ENCODE data around the gene SHC4. TPM values are rescaled to one million over a fixed set of nuclear protein-coding genes. Genes with fewer than 3 reads are reported as not detected.

The SHC4 gene
- total RNA-seq, 1 donor: 0.72 TPM

- TF ChIP-seq CTCF (IDR thresholded peaks at IDR 0.05; ENCODE audit: extremely low read depth, low read depth, low read length): no peak
Observed at GRCh38 chr15:48814286-48814685, 149.4 kb downstream of the SHC4 start.

GRCh38 chr15:48811325-48811958, 152.3 kb downstream of the SHC4 start:
- Histone ChIP-seq H3K9me3 (ENCODE audit: low read depth, low read length) (no peaks in the 10 kb centered on the region), H3K27me3 (ENCODE audit: insufficient read depth, low read length) (no peaks in the 10 kb centered on the region), H4K20me1 (ENCODE audit: insufficient read depth, low read length) (no peaks in the 10 kb centered on the region), H3K36me3 (ENCODE audit: insufficient read depth, low read length) (no peaks in the 10 kb centered on the region), H3K4me2 (ENCODE audit: insufficient read depth, low read length) (peak overlapping the region; percentile 90), H2AFZ (ENCODE audit: low read length) (peak overlapping the region; percentile 94), H3K4me1 (ENCODE audit: insufficient read depth, low read length) (peaks cover 25% of the 10 kb centered on the region), H3K27ac (ENCODE audit: low read depth, low read length) (peak overlapping the region; percentile 20), H3K4me3 (ENCODE audit: insufficient read depth, low read length) (peak overlapping the region; percentile 76), H3K79me2 (ENCODE audit: insufficient read depth, low read length) (peaks cover 30% of the 10 kb centered on the region)
- peak; percentile 59 for DNase-seq (ENCODE audit: insufficient read length, low spot score, missing footprints)
- peak; percentile 17 for TF ChIP-seq CTCF (IDR thresholded peaks at IDR 0.05; ENCODE audit: extremely low read depth, low read depth, low read length)

More at GRCh38 chr15:48814286-48814685, 149.4 kb downstream of the SHC4 start:
- DNase-seq (ENCODE audit: insufficient read length, low spot score, missing footprints): no peak
- Histone ChIP-seq H3K27ac (ENCODE audit: low read depth, low read length) (no peak overlapping the region), H3K4me3 (ENCODE audit: insufficient read depth, low read length) (no peak overlapping the region), H3K79me2 (ENCODE audit: insufficient read depth, low read length) (peaks cover 15% of the 10 kb centered on the region), H3K36me3 (ENCODE audit: insufficient read depth, low read length) (no peaks in the 10 kb centered on the region), H3K9me3 (ENCODE audit: low read depth, low read length) (no peaks in the 10 kb centered on the region), H3K27me3 (ENCODE audit: insufficient read depth, low read length) (no peaks in the 10 kb centered on the region), H3K4me1 (ENCODE audit: insufficient read depth, low read length) (peaks cover 18% of the 10 kb centered on the region), H3K4me2 (ENCODE audit: insufficient read depth, low read length) (peak overlapping the region; percentile 18), H4K20me1 (ENCODE audit: insufficient read depth, low read length) (no peaks in the 10 kb centered on the region), H2AFZ (ENCODE audit: low read length) (peak overlapping the region; percentile 1)

GRCh38 chr15:48810414-48811324, 153.1 kb downstream of the SHC4 start, which contains the start of gene CEP152:
Gene CEP152 (minus strand): TSS chr15:48811069. CDS start chr15:48805649, 5,420 bp downstream.
- Histone ChIP-seq H3K4me3 (ENCODE audit: insufficient read depth, low read length) (peak within 1 kb of the TSS; percentile 76), H3K9me3 (ENCODE audit: low read depth, low read length) (no peaks in the 10 kb centered on the region), H3K79me2 (ENCODE audit: insufficient read depth, low read length) (peaks cover 32% of the 10 kb centered on the region), H3K4me2 (ENCODE audit: insufficient read depth, low read length) (peak within 1 kb of the TSS; percentile 90), H3K27me3 (ENCODE audit: insufficient read depth, low read length) (no peaks in the 10 kb centered on the region), H3K4me1 (ENCODE audit: insufficient read depth, low read length) (peaks cover 32% of the 10 kb centered on the region), H3K36me3 (ENCODE audit: insufficient read depth, low read length) (no peaks in the 10 kb centered on the region), H2AFZ (ENCODE audit: low read length) (peak within 1 kb of the TSS; percentile 94), H4K20me1 (ENCODE audit: insufficient read depth, low read length) (no peaks in the 10 kb centered on the region), H3K27ac (ENCODE audit: low read depth, low read length) (peak within 1 kb of the TSS; percentile 63)
- no peak for TF ChIP-seq CTCF (IDR thresholded peaks at IDR 0.05; ENCODE audit: extremely low read depth, low read depth, low read length)
- DNase-seq (ENCODE audit: insufficient read length, low spot score, missing footprints): peak; percentile 92

- peak; percentile 72 for DNase-seq (ENCODE audit: insufficient read length, low spot score, missing footprints)
- no peak for TF ChIP-seq CTCF (IDR thresholded peaks at IDR 0.05; ENCODE audit: extremely low read depth, low read depth, low read length)
- H3K36me3 ChIP-seq (ENCODE audit: insufficient read depth, low read length): no peaks in the 10 kb centered on the region
- peak overlapping the region; percentile 59 for H3K27ac ChIP-seq (ENCODE audit: low read depth, low read length)
- peak overlapping the region; percentile 73 for H3K4me2 ChIP-seq (ENCODE audit: insufficient read depth, low read length)
- peaks cover 32% of the 10 kb centered on the region for H3K4me1 ChIP-seq (ENCODE audit: insufficient read depth, low read length)
- peak overlapping the region; percentile 82 for H2AFZ ChIP-seq (ENCODE audit: low read length)
- no peaks in the 10 kb centered on the region for H3K27me3 ChIP-seq (ENCODE audit: insufficient read depth, low read length)
- H3K79me2 ChIP-seq (ENCODE audit: insufficient read depth, low read length): peaks cover 58% of the 10 kb centered on the region
- no peaks in the 10 kb centered on the region for H4K20me1 ChIP-seq (ENCODE audit: insufficient read depth, low read length)
- H3K9me3 ChIP-seq (ENCODE audit: low read depth, low read length): no peaks in the 10 kb centered on the region
- peak overlapping the region; percentile 26 for H3K4me3 ChIP-seq (ENCODE audit: insufficient read depth, low read length)
Observed at GRCh38 chr15:48806151-48806550, 157.6 kb downstream of the SHC4 start.

Measured in osteoblast (primary cell).